ENCODE results near the gene SEMA5A.
A peak's percentile ranks its signal among the peaks of the same experiment; 100 is the strongest.

The SEMA5A gene

DNA sequence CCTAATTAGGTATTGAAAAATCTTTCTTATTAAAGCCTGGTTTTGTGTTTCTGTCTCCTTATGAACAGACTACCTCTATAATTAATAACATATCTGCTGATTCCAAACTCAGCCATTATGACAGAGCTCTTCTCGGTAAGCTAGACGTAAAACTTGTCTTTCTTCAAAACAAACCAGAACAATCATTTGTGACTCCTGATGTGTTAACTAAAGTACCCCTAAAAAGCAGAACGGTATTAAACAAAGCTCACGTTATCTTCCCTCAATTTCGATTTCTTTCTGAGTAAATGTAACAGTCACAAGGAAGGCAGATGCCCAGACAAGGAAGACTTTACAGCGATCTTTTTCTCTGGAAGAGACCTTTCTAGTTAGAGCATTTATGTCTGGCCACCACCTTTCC is 1.8 kb downstream of the SEMA5A start:
- Histone ChIP-seq H3K9ac (ENCODE audit: low read length) (peak overlapping the region; percentile 46; the same call in 1 of the 2 replicates), H3K4me2 (ENCODE audit: low read depth, low read length) (peak overlapping the region; percentile 81)
- TF ChIP-seq EZH2 (optimal IDR thresholded peaks at IDR 0.05; ENCODE audit: low read depth, low read length) (no peak), EZH2phosphoT487 (IDR thresholded peaks at IDR 0.05; ENCODE audit: low read length) (no peak)
- TF ChIP-seq, protein P1, sequence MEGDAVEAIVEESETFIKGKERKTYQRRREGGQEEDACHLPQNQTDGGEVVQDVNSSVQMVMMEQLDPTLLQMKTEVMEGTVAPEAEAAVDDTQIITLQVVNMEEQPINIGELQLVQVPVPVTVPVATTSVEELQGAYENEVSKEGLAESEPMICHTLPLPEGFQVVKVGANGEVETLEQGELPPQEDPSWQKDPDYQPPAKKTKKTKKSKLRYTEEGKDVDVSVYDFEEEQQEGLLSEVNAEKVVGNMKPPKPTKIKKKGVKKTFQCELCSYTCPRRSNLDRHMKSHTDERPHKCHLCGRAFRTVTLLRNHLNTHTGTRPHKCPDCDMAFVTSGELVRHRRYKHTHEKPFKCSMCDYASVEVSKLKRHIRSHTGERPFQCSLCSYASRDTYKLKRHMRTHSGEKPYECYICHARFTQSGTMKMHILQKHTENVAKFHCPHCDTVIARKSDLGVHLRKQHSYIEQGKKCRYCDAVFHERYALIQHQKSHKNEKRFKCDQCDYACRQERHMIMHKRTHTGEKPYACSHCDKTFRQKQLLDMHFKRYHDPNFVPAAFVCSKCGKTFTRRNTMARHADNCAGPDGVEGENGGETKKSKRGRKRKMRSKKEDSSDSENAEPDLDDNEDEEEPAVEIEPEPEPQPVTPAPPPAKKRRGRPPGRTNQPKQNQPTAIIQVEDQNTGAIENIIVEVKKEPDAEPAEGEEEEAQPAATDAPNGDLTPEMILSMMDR (IDR thresholded peaks at IDR 0.05; ENCODE audit: low read length): no peak

DNA sequence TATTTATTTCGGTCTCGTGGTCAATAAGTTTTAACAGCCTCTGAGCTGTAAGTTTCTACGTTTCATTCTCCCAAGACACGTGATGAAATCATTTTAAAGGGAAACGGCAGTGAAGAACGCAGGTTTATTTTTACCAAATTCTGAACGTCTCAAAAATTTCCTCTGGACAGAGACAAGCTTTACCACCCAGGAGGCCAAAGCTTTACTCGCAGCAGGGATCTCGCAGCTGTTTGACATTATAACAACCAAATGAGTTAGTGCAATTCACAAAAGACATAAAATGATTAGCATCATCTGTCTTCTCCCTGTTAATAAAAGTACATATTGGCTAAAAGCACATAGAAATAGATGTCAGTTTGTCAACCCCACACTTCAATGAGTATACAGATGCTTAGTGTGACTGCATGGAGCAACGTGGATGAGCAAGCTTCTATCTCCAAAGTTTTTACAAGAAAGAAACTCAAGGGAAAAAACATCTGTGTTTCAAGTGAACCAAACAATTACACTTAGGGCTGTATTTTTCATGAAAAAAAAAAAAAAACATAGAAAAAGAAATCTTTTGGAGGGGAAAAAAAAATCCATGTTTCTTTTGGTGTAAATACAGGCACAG is 2.5 kb downstream of the SEMA5A start:
- no peaks in the 10 kb centered on the region for H3K9me2 ChIP-seq (replicated peaks; ENCODE audit: insufficient read depth, low read length)
- H3K9me3 ChIP-seq (replicated peaks; ENCODE audit: insufficient read depth, low read length): no peaks in the 10 kb centered on the region
- H3K9ac ChIP-seq (ENCODE audit: low read length): no peak overlapping the region
- H4K20me1 ChIP-seq (ENCODE audit: insufficient read depth, low read length): no peaks in the 10 kb centered on the region
- DNase-seq: no peak
- peaks cover 11% of the 10 kb centered on the region; the same call in 1 of the 2 replicates for H3K4me1 ChIP-seq (ENCODE audit: low read length)
- peaks cover 22% of the 10 kb centered on the region for H3K79me2 ChIP-seq (ENCODE audit: low read length)
- H3K4me2 ChIP-seq (ENCODE audit: low read depth, low read length): peak overlapping the region; percentile 81
- no peak for TF ChIP-seq EZH2phosphoT487 (IDR thresholded peaks at IDR 0.05; ENCODE audit: low read length)
- no peak for TF ChIP-seq EZH2 (optimal IDR thresholded peaks at IDR 0.05; ENCODE audit: low read depth, low read length)
- TF ChIP-seq, protein P1 (IDR thresholded peaks at IDR 0.05; ENCODE audit: low read length): no peak
- no peak overlapping the region for H3K27ac ChIP-seq (ENCODE audit: low read length)
- H3K4me3 ChIP-seq (ENCODE audit: low read length): peak overlapping the region; percentile 78; the same call in 1 of the 2 replicates
- H2AFZ ChIP-seq (ENCODE audit: low read length): no peak overlapping the region
- no peaks in the 10 kb centered on the region for H3K27me3 ChIP-seq (replicated peaks; ENCODE audit: insufficient read depth, low read length)
- no peaks in the 10 kb centered on the region for H3K36me3 ChIP-seq (replicated peaks; ENCODE audit: insufficient read depth, low read length)
- no peaks in the 10 kb centered on the region for H3F3A ChIP-seq (ENCODE audit: insufficient read depth, low read length)

More for the DNA sequence above, 1.8 kb downstream of the SEMA5A start:
- peak; percentile 11 for DNase-seq
- H4K20me1 ChIP-seq (ENCODE audit: insufficient read depth, low read length): no peaks in the 10 kb centered on the region
- peak overlapping the region; percentile 73 for H2AFZ ChIP-seq (ENCODE audit: low read length)
- H3F3A ChIP-seq (ENCODE audit: insufficient read depth, low read length): no peaks in the 10 kb centered on the region
- peaks cover 22% of the 10 kb centered on the region for H3K79me2 ChIP-seq (ENCODE audit: low read length)
- peak overlapping the region; percentile 78 for H3K4me3 ChIP-seq (ENCODE audit: low read length)
- H3K4me1 ChIP-seq (ENCODE audit: low read length): peaks cover 11% of the 10 kb centered on the region; the same call in 1 of the 2 replicates
- H3K27me3 ChIP-seq (replicated peaks; ENCODE audit: insufficient read depth, low read length): no peaks in the 10 kb centered on the region
- H3K36me3 ChIP-seq (replicated peaks; ENCODE audit: insufficient read depth, low read length): no peaks in the 10 kb centered on the region
- no peaks in the 10 kb centered on the region for H3K9me2 ChIP-seq (replicated peaks; ENCODE audit: insufficient read depth, low read length)
- no peak overlapping the region for H3K27ac ChIP-seq (ENCODE audit: low read length)
- H3K9me3 ChIP-seq (replicated peaks; ENCODE audit: insufficient read depth, low read length): no peaks in the 10 kb centered on the region

DNA sequence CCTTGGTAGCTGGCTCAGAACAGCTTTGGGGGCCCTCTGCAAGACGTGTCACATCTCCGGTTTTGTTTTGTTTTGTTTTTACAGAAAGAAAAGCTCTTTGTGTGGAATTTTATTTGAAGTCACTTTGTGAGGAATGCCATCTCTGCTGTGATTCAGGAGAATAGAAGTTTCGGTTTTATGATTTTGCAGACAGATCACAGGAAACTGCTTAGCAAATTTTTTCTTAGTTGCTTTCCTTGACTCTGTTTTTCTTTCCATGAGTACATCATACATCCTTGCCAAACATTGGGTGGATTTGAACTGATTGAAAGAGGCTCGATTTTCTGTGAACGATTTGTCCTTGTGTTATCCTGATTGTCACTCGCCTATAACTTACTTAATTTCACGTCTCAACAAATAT is 5.1 kb downstream of the SEMA5A start:
- no peak overlapping the region for H3K4me3 ChIP-seq (ENCODE audit: low read length)
- no peak overlapping the region for H3K4me2 ChIP-seq (ENCODE audit: low read depth, low read length)
- no peaks in the 10 kb centered on the region for H4K20me1 ChIP-seq (ENCODE audit: insufficient read depth, low read length)
- TF ChIP-seq, protein P1 (IDR thresholded peaks at IDR 0.05; ENCODE audit: low read length): no peak
- TF ChIP-seq EZH2phosphoT487 (IDR thresholded peaks at IDR 0.05; ENCODE audit: low read length) (no peak), EZH2 (optimal IDR thresholded peaks at IDR 0.05; ENCODE audit: low read depth, low read length) (no peak)
- peaks cover 18% of the 10 kb centered on the region for H3K79me2 ChIP-seq (ENCODE audit: low read length)
- H3K27ac ChIP-seq (ENCODE audit: low read length): no peak overlapping the region
- no peaks in the 10 kb centered on the region for H3K9me3 ChIP-seq (replicated peaks; ENCODE audit: insufficient read depth, low read length)
- no peak overlapping the region for H2AFZ ChIP-seq (ENCODE audit: low read length)
- no peaks in the 10 kb centered on the region for H3K9me2 ChIP-seq (replicated peaks; ENCODE audit: insufficient read depth, low read length)
- peaks cover 27% of the 10 kb centered on the region for H3K4me1 ChIP-seq (ENCODE audit: low read length)
- H3K9ac ChIP-seq (ENCODE audit: low read length): no peak overlapping the region
- H3K27me3 ChIP-seq (replicated peaks; ENCODE audit: insufficient read depth, low read length): no peaks in the 10 kb centered on the region
- H3K36me3 ChIP-seq (replicated peaks; ENCODE audit: insufficient read depth, low read length): no peaks in the 10 kb centered on the region
- DNase-seq: no peak
- peaks cover 11% of the 10 kb centered on the region for H3F3A ChIP-seq (ENCODE audit: insufficient read depth, low read length)

Data from MM.1S (cell line).